DND-41 (cell line): ENCODE results near the gene COA7.

Experiments used
- CTCF ChIP-seq: IDR thresholded peaks from 2 replicates; pipeline ENCODE4 v1.5.1; 2012; ENCODE audit warnings: borderline replicate concordance, low read length, moderate library complexity, mild to moderate bottlenecking; ENCODE audit not compliant: poor library complexity, severe bottlenecking; ENCODE audit errors: extremely low read depth
- EZH2 ChIP-seq: IDR thresholded peaks from 3 replicates; pipeline ENCODE4 v1.6.1; 2012; ENCODE audit warnings: borderline replicate concordance, low read depth, mild to moderate bottlenecking, moderate library complexity, low read length, inconsistent platforms; ENCODE audit not compliant: severe bottlenecking

GRCh38 chr1:52741259-52741658 is 43.1 kb upstream of the COA7 start:
- TF ChIP-seq CTCF (no peak), EZH2 (no peak)
